AG04449 (cell line): Measurements from ENCODE around the gene ZNF598.
A peak's percentile ranks its signal among the peaks of the same experiment; 100 is the strongest.

ENCODE experiments used
- CTCF ChIA-PET: fragments of 350-600 bp; formaldehyde crosslinking; extraction: SDS; loops from one replicate; lab custom pipeline; 2021; ENCODE audit warnings: antibody characterized with exemption; lab: Yijun Ruan, JAX
- POLR2A ChIA-PET: fragments of 400-600, 350-600 bp; formaldehyde crosslinking; extraction: SDS; loops from one replicate; lab custom pipeline; 2020; ENCODE audit warnings: antibody characterized with exemption, inconsistent platforms; lab: Yijun Ruan, JAX
- DNase-seq: peaks from one replicate; pipeline ENCODE4 v3.0.0-alpha.2; 2010; ENCODE audit warnings: low read depth, low spot score
- H3K4me3 ChIP-seq: 2 replicates; pipeline ENCODE4 v1.5.1; 2011; ENCODE audit warnings: low read depth, mild to moderate bottlenecking, control low read depth, low read length
- CTCF ChIP-seq: IDR thresholded peaks from one replicate; pipeline ENCODE4 v1.5.1; 2011; ENCODE audit warnings: mild to moderate bottlenecking, moderate library complexity, low read length, control low read depth, inconsistent platforms; ENCODE audit not compliant: insufficient read depth; ENCODE audit errors: missing control alignments

The ZNF598 gene

GRCh38 chr16:2007081-2007836, 2.4 kb downstream of the ZNF598 start:
- ChIA-PET POLR2A (interaction anchor here (0.6 to 1.4 kb wide), 2 partner anchors 24 to 148 kb away, joined by 3 read pairs; partner anchors contain the start of gene TRAF7), CTCF (interaction anchor here (1.0 to 10.6 kb wide), 5 partner anchors 9 to 133 kb away, joined by 3 to 176 read pairs (median 7); partner anchors contain the start of gene PKD1)
- peak overlapping the region; percentile 72 for H3K4me3 ChIP-seq
- no peak for DNase-seq
- no peak for TF ChIP-seq CTCF

GRCh38 chr16:2006317-2006716, 3.3 kb downstream of the ZNF598 start:
- no peak for TF ChIP-seq CTCF
- no peak overlapping the region for H3K4me3 ChIP-seq
- DNase-seq = no peak
- ChIA-PET POLR2A (no interaction called here), CTCF (interaction anchor here (6.5 to 10.6 kb wide), 2 partner anchors 18 to 134 kb away, joined by 163 to 176 read pairs; partner anchors contain the start of genes GFER, NOXO1, PKD1 and SYNGR3)

GRCh38 chr16:2005646-2006045, 4.0 kb downstream of the ZNF598 start:
- H3K4me3 ChIP-seq = no peak overlapping the region
- CTCF ChIA-PET = interaction anchor here (1.0 to 10.6 kb wide), 3 partner anchors 15 to 134 kb away, joined by 3 to 176 read pairs (median 163); partner anchors contain the start of genes GFER, NOXO1, PKD1 and SYNGR3
- DNase-seq = no peak
- TF ChIP-seq CTCF = no peak
- POLR2A ChIA-PET = interaction anchor here (2.2 kb wide), 1 partner anchor 150 kb away, joined by 6 read pairs; the partner anchor contains the start of gene TRAF7

GRCh38 chr16:2004795-2005517, 4.7 kb downstream of the ZNF598 start:
- CTCF ChIA-PET = interaction anchor here (0.8 to 10.6 kb wide), 13 partner anchors 8 to 247 kb away, joined by 3 to 176 read pairs (median 8); partner anchors contain the start of genes ECI1, GFER, NOXO1 and NTHL1
- H3K4me3 ChIP-seq = no peak overlapping the region
- no peak for TF ChIP-seq CTCF
- POLR2A ChIA-PET = interaction anchor here (2.2 kb wide), 1 partner anchor 150 kb away, joined by 6 read pairs; the partner anchor contains the start of gene TRAF7
- no peak for DNase-seq

GRCh38 chr16:2003827-2004641, 5.6 kb downstream of the ZNF598 start:
- TF ChIP-seq CTCF = peak; percentile 97
- DNase-seq = no peak
- ChIA-PET POLR2A (interaction anchor here (0.6 to 2.2 kb wide), 3 partner anchors 39 to 151 kb away, joined by 3 to 6 read pairs (median 3); partner anchors contain the start of genes RPS2 and TRAF7), CTCF (interaction anchor here (0.7 to 10.6 kb wide), 22 partner anchors 9 to 247 kb away, joined by 3 to 176 read pairs (median 4); partner anchors contain the start of genes ECI1, GFER, NOXO1 and NTHL1)
- peak overlapping the region; percentile 6; the same call in 1 of the 2 replicates for H3K4me3 ChIP-seq
